Lower lobe of right lung (tissue), 2 donors: Measurements from ENCODE around the gene RAB11FIP4. TPM values are rescaled to one million over a fixed set of nuclear protein-coding genes. Genes with fewer than 3 reads are reported as not detected.

Experiments used
- ATAC-seq, 2 donors: fragments of 200-7000 bp; cut with Tn5 transposase; one replicate each; pipeline ENCODE4 v1.9.1; 2020 to 2022; ENCODE audit warnings: mild to moderate bottlenecking in 2 of 2, moderate library complexity in 2 of 2
- DNase-seq: peaks from one replicate; pipeline ENCODE4 v3.0.0-alpha.2; 2020
- H3K27ac ChIP-seq: fragments of 200-600 bp; one replicate; pipeline ENCODE4 v1.8.0; 2022
- H3K27me3 ChIP-seq: fragments of 200-600 bp; one replicate; pipeline ENCODE4 v1.8.0; 2022; ENCODE audit warnings: low read depth
- H3K36me3 ChIP-seq: fragments of 200-600 bp; one replicate; pipeline ENCODE4 v1.8.0; 2022; ENCODE audit warnings: mild to moderate bottlenecking
- H3K4me1 ChIP-seq: fragments of 200-600 bp; one replicate; pipeline ENCODE4 v1.8.0; 2022
- H3K4me3 ChIP-seq: fragments of 200-600 bp; one replicate; pipeline ENCODE4 v1.8.0; 2022; ENCODE audit warnings: mild to moderate bottlenecking
- H3K9me3 ChIP-seq: fragments of 200-600 bp; one replicate; pipeline ENCODE4 v1.8.0; 2022
- CTCF ChIP-seq: fragments of 200-600 bp; IDR thresholded peaks from one replicate; pipeline ENCODE4 v1.8.0; 2022; ENCODE audit warnings: antibody characterized with exemption, mild to moderate bottlenecking
- intact Hi-C: fragments of 100-400 bp; cut with DNase I; formaldehyde crosslinking; loops from one replicate; pipeline ENCODE4 v1.11.0; 2022
- total RNA-seq: library from RNA; stranded (reverse); fragmentation: NEBNext Ultra II Directional; extraction: Animal tissue kit (Norgen Biotek cat#: 25700); gene quantifications from one replicate; pipeline ENCODE4 v1.2.1, GENCODE V29; 2021
- donor health status: DM: no; HTN: yes; CAD: no; lungs with severe emphysema.

RAB11FIP4 gene
- total RNA-seq, 1 donor from 2014 or later = 15.7 TPM

GRCh38 chr17:31389657-31390381 lies 1.7 kb upstream of the RAB11FIP4 start:
- Histone ChIP-seq H3K27me3 (peaks cover 41% of the 10 kb centered on the region), H3K27ac (no peak overlapping the region), H3K4me1 (peaks cover 13% of the 10 kb centered on the region), H3K9me3 (no peaks in the 10 kb centered on the region), H3K4me3 (no peak overlapping the region), H3K36me3 (no peaks in the 10 kb centered on the region)
- ATAC-seq (no peak), DNase-seq (no peak)
- intact Hi-C loops = no loop called here
- TF ChIP-seq CTCF = no peak

GRCh38 chr17:31390426-31390747 lies 1.1 kb upstream of the RAB11FIP4 start:
- Histone ChIP-seq H3K27me3 (peaks cover 47% of the 10 kb centered on the region), H3K4me1 (peaks cover 13% of the 10 kb centered on the region), H3K4me3 (no peak overlapping the region), H3K36me3 (no peaks in the 10 kb centered on the region), H3K27ac (no peak overlapping the region), H3K9me3 (no peaks in the 10 kb centered on the region)
- intact Hi-C loops = no loop called here
- DNase-seq = no peak
- TF ChIP-seq CTCF = no peak
- ATAC-seq = no peak

- ATAC-seq (peak; percentile 24 to 30), DNase-seq (no peak)
- no peak for TF ChIP-seq CTCF
- intact Hi-C loops = no loop called here
- Histone ChIP-seq H3K4me3 (peak overlapping the region; percentile 51), H3K27me3 (peaks cover 47% of the 10 kb centered on the region), H3K36me3 (no peaks in the 10 kb centered on the region), H3K9me3 (no peaks in the 10 kb centered on the region), H3K4me1 (peaks cover 13% of the 10 kb centered on the region), H3K27ac (no peak overlapping the region)
These were observed 553 bp upstream of the RAB11FIP4 start for GRCh38 chr17:31390748-31391495.

GRCh38 chr17:31392002-31392855 lies 754 bp downstream of the RAB11FIP4 start:
- ATAC-seq (no peak), DNase-seq (no peak)
- Histone ChIP-seq H3K4me3 (peak overlapping the region; percentile 41), H3K36me3 (no peaks in the 10 kb centered on the region), H3K9me3 (no peaks in the 10 kb centered on the region), H3K27me3 (peaks cover 47% of the 10 kb centered on the region), H3K4me1 (peaks cover 13% of the 10 kb centered on the region), H3K27ac (no peak overlapping the region)
- intact Hi-C loops = no loop called here
- TF ChIP-seq CTCF = no peak

- H3K27ac ChIP-seq = no peak overlapping the region
- H3K36me3 ChIP-seq = no peaks in the 10 kb centered on the region
- no peaks in the 10 kb centered on the region for H3K9me3 ChIP-seq
- no peak for TF ChIP-seq CTCF
- no peak overlapping the region for H3K4me3 ChIP-seq
- H3K27me3 ChIP-seq = peaks cover 47% of the 10 kb centered on the region
- H3K4me1 ChIP-seq = peaks cover 13% of the 10 kb centered on the region
- DNase-seq = no peak
- intact Hi-C loops = no loop called here
- ATAC-seq = no peak
These were observed 1.6 kb downstream of the RAB11FIP4 start for GRCh38 chr17:31392856-31393748.
